B cell (primary cell): Measurements from ENCODE around the gene HS1BP3. TPM values are rescaled to one million over a fixed set of nuclear protein-coding genes. Genes with fewer than 3 reads are reported as not detected.

Experiments
- ATAC-seq: fragments of 200-7000 bp; cut with Tn5 transposase; one replicate; pipeline ENCODE4 v1.10.0; 2021; ENCODE audit warnings: low read depth, mild to moderate bottlenecking, moderate number of reproducible peaks, moderate library complexity
- CTCF ChIA-PET: fragments of 350-600 bp; sonication (Branson Sonifier 250); formaldehyde crosslinking; loops from one replicate; lab custom pipeline; 2021; ENCODE audit warnings: antibody characterized with exemption, inconsistent platforms; lab: Charles Lee
- POLR2A ChIA-PET: fragments of 350-600 bp; sonication (Branson Sonifier 250); formaldehyde crosslinking; loops from one replicate; lab custom pipeline; 2021; ENCODE audit warnings: antibody characterized with exemption; lab: Charles Lee
- DNase-seq: peaks from one replicate; pipeline ENCODE4 v3.0.0; 2013
- H2AFZ ChIP-seq: 2 replicates; pipeline ENCODE4 v1.6.1; 2012; ENCODE audit warnings: mild to moderate bottlenecking, low read depth, low read length; ENCODE audit not compliant: insufficient read depth, poor library complexity, severe bottlenecking
- H3K27ac ChIP-seq, 2 donors: 1 replicate in 1 of 2; 2 replicates in 1 of 2; pipeline ENCODE4 v1.5.1; 2012 to 2013; ENCODE audit warnings: low read length in 2 of 2, mild to moderate bottlenecking in 2 of 2, moderate library complexity in 1 of 2
- H3K27me3 ChIP-seq, 4 experiments: fragments of 200-600 bp in 1 of 4; sonication (generic) in 1 of 4; replicated peaks in 1 of 4; 1 replicate in 2 of 4; 2 replicates in 2 of 4; pipeline versions ENCODE4 v1.6.1 to v1.7.0; 2013 to 2016; ENCODE audit warnings: low read length in 3 of 4, mild to moderate bottlenecking in 2 of 4, mixed read lengths in 1 of 4, moderate library complexity in 1 of 4; ENCODE audit not compliant: insufficient read depth in 4 of 4, control insufficient read depth in 3 of 4; ENCODE audit errors: control extremely low read depth in 1 of 4
- H3K36me3 ChIP-seq, 2 experiments: replicated peaks in 1 of 2; 1 replicate in 1 of 2; 2 replicates in 1 of 2; pipeline versions ENCODE4 v1.6.1 to v1.7.1; 2013; ENCODE audit warnings: low read length in 1 of 2; ENCODE audit not compliant: insufficient read depth in 2 of 2, control insufficient read depth in 1 of 2; ENCODE audit errors: control extremely low read depth in 1 of 2, extremely low read depth in 1 of 2
- H3K4me1 ChIP-seq, 2 donors: fragments of 200-600 bp in 1 of 2; sonication (generic) in 1 of 2; 1 replicate in 1 of 2; 2 replicates in 1 of 2; pipeline versions ENCODE4 v1.5.1 to v1.6.1; 2013 to 2017; ENCODE audit warnings: low read length in 2 of 2; ENCODE audit not compliant: control insufficient read depth in 2 of 2, insufficient read depth in 2 of 2
- H3K4me2 ChIP-seq: replicated peaks from 2 replicates; pipeline ENCODE3; 2012; ENCODE audit warnings: mild to moderate bottlenecking, low read depth, low read length; ENCODE audit not compliant: poor library complexity, severe bottlenecking
- H3K4me3 ChIP-seq, 5 experiments: fragments of 200-600 bp in 1 of 5; sonication (generic) in 1 of 5; 1 replicate in 3 of 5; 2 replicates in 2 of 5; pipeline versions ENCODE4 v1.5.1 to v1.7.0; 2011 to 2016; ENCODE audit warnings: low read length in 4 of 5, mild to moderate bottlenecking in 4 of 5, low read depth in 2 of 5, control low read depth in 1 of 5, moderate library complexity in 1 of 5; ENCODE audit not compliant: insufficient read depth in 1 of 5; ENCODE audit errors: control extremely low read depth in 1 of 5, extremely low read depth in 1 of 5
- H3K79me2 ChIP-seq: fragments of 200-600 bp; sonication (generic); one replicate; pipeline ENCODE4 v1.6.0; 2016; ENCODE audit warnings: low read length; ENCODE audit not compliant: control insufficient read depth, insufficient read depth
- H3K9ac ChIP-seq: fragments of 200-600 bp; sonication (generic); 2 replicates; pipeline ENCODE4 v1.6.1; 2017; ENCODE audit warnings: mild to moderate bottlenecking, low read length, moderate library complexity
- H3K9me3 ChIP-seq, 3 donors: one replicate each; pipeline versions ENCODE4 v1.6.1 to v1.7.1; 2013; ENCODE audit warnings: low read length in 2 of 3; ENCODE audit not compliant: control insufficient read depth in 2 of 3, insufficient read depth in 1 of 3; ENCODE audit errors: control extremely low read depth in 1 of 3
- H4K20me1 ChIP-seq: 2 replicates; pipeline ENCODE4 v1.6.0; 2012; ENCODE audit warnings: mild to moderate bottlenecking, low read length; ENCODE audit not compliant: insufficient read depth, control insufficient read depth, poor library complexity, severe bottlenecking
- H3K27ac Mint-ChIP-seq: one replicate; pipeline ENCODE4 v1.8.0; 2021; ENCODE audit warnings: mixed read lengths
- H3K27me3 Mint-ChIP-seq: one replicate; pipeline ENCODE4 v1.8.0; 2021; ENCODE audit warnings: mixed read lengths
- H3K4me1 Mint-ChIP-seq: one replicate; pipeline ENCODE4 v1.8.0; 2021; ENCODE audit warnings: mixed read lengths
- H3K4me3 Mint-ChIP-seq: one replicate; pipeline ENCODE4 v1.8.0; 2021; ENCODE audit warnings: mixed read lengths
- H3K9me3 Mint-ChIP-seq: one replicate; pipeline ENCODE4 v1.8.0; 2022; ENCODE audit warnings: mixed read lengths; ENCODE audit not compliant: insufficient read depth
- EZH2 ChIP-seq: IDR thresholded peaks from 2 replicates; pipeline ENCODE4 v1.6.1; 2012; ENCODE audit warnings: borderline replicate concordance, low read depth, mild to moderate bottlenecking, moderate library complexity, low read length; ENCODE audit not compliant: insufficient read depth, poor library complexity, severe bottlenecking
- WGBS: methylation state at CpG from one replicate; pipeline ENCODE4 v1.1.5; 2013; ENCODE audit warnings: missing lambda C conversion rate; ENCODE audit not compliant: insufficient coverage; 5-methylcytosine and 5-hydroxymethylcytosine counted together
- intact Hi-C: fragments of 100-400 bp; cut with micrococcal nuclease; formaldehyde crosslinking; loops from one replicate; pipeline ENCODE4 v1.10.0; 2022
- polyA plus RNA-seq: library from polyadenylated mRNA; depleted of rRNA; stranded (reverse); fragments of >200 nt; gene quantifications from 2 replicates; pipeline ENCODE4 v1.2.3, GENCODE V29; 2012
- total RNA-seq, 2 donors: library from RNA; stranded (reverse); fragments of 120-200 nt in 1 of 2; gene quantifications; 1 replicate in 1 of 2; 2 replicates in 1 of 2; pipeline versions ENCODE4 v1.2.3 to v1.2.4, GENCODE V29; 2013 to 2022
- TF ChIP-seq, protein P1 (sequence below): fragments of 200-600 bp; IDR thresholded peaks from one replicate; pipeline ENCODE4 v1.8.0; 2022; ENCODE audit warnings: antibody characterized with exemption, mild to moderate bottlenecking

Gene HS1BP3
- total and polyA plus RNA-seq, 2 donors (not counting 1 experiment from before 2014, with no cell fraction given), result 27.8 to 28.7 TPM

DNA sequence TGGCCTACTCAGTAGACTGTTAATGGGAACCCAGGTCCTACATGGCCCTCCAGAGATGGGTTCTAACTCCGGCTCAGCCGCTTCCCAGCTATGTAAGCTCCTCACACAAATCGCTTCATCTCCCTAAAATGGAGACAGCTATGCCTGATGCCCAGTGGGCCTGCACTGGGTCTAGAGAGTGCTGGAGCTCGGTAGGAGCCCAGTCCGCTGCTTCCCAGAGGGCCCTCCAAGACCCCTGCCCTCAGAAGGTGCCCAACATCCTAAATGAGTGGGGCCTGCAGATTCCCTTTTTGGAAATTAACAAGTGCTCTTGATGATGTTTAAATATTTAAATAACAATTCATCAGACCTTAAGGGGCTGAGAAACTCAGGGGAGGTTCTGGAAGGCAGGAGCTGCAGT lies 47.1 kb downstream of the HS1BP3 start:
- Histone ChIP-seq H3K27ac (no peak overlapping the region), H4K20me1 (no peaks in the 10 kb centered on the region), H3K4me1 (no peaks in the 10 kb centered on the region), H3K79me2 (no peaks in the 10 kb centered on the region), H2AFZ (no peak overlapping the region), H3K9ac (no peak overlapping the region), H3K36me3 (no peaks in the 10 kb centered on the region), H3K27me3 (no peaks in the 10 kb centered on the region), H3K9me3 (peaks cover 0 to 1% (median 0%) of the 10 kb centered on the region in 3 donors), H3K4me2 (no peak overlapping the region), H3K4me3 (no peak overlapping the region)
- Mint-ChIP-seq H3K4me3 (no peak overlapping the region), H3K27me3 (no peaks in the 10 kb centered on the region), H3K4me1 (no peaks in the 10 kb centered on the region), H3K9me3 (no peaks in the 10 kb centered on the region), H3K27ac (no peak overlapping the region)
- POLR2A ChIA-PET, result no interaction called here
- CTCF ChIA-PET, result no interaction called here
- 87% methylated on average over 5 of the region's 5 CpGs for WGBS
- ATAC-seq (no peak), DNase-seq (no peak)
- intact Hi-C loops, result no loop called here
- no peak for TF ChIP-seq EZH2
- TF ChIP-seq, protein P1, sequence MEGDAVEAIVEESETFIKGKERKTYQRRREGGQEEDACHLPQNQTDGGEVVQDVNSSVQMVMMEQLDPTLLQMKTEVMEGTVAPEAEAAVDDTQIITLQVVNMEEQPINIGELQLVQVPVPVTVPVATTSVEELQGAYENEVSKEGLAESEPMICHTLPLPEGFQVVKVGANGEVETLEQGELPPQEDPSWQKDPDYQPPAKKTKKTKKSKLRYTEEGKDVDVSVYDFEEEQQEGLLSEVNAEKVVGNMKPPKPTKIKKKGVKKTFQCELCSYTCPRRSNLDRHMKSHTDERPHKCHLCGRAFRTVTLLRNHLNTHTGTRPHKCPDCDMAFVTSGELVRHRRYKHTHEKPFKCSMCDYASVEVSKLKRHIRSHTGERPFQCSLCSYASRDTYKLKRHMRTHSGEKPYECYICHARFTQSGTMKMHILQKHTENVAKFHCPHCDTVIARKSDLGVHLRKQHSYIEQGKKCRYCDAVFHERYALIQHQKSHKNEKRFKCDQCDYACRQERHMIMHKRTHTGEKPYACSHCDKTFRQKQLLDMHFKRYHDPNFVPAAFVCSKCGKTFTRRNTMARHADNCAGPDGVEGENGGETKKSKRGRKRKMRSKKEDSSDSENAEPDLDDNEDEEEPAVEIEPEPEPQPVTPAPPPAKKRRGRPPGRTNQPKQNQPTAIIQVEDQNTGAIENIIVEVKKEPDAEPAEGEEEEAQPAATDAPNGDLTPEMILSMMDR, result no peak

DNA sequence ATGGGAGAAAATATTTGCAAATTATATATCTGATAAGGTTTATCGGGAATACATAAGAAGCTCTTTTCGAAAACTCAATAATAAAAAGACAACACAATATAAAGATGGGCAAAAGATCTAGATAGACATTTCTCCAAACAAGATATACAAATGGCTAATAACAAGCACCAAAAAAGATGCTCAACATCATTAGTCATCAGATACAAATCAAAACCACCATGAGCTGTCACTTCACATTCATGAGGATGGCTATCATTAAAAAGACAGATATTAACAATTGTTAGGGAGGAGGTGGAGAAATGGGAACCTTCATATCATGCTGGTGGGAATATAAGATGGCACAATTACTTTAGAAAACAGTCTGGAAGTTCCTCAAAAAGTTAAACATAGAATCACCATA lies 48.1 kb downstream of the HS1BP3 start:
- ATAC-seq (no peak), DNase-seq (no peak)
- no CpG with 5 or more reads among the region's 2 CpGs for WGBS
- Histone ChIP-seq H3K27me3 (no peaks in the 10 kb centered on the region), H3K9ac (no peak overlapping the region), H3K79me2 (no peaks in the 10 kb centered on the region), H3K9me3 (peaks cover 0 to 1% (median 0%) of the 10 kb centered on the region in 3 donors), H3K36me3 (no peaks in the 10 kb centered on the region), H3K4me2 (no peak overlapping the region), H3K4me1 (no peaks in the 10 kb centered on the region), H3K27ac (no peak overlapping the region), H3K4me3 (no peak overlapping the region), H2AFZ (no peak overlapping the region), H4K20me1 (no peaks in the 10 kb centered on the region)
- Mint-ChIP-seq H3K9me3 (no peaks in the 10 kb centered on the region), H3K27ac (no peak overlapping the region), H3K4me3 (no peak overlapping the region), H3K27me3 (no peaks in the 10 kb centered on the region), H3K4me1 (peaks cover under 1% of the 10 kb centered on the region)
- ChIA-PET CTCF (interaction anchor here (0.6 to 1.9 kb wide), 5 partner anchors 40 to 191 kb away, joined by 3 to 8 read pairs (median 3); no protein-coding TSS in a partner anchor), POLR2A (no interaction called here)
- intact Hi-C loops, result no loop called here
- TF ChIP-seq, protein P1, result no peak
- TF ChIP-seq EZH2, result no peak
